ENCODE results near the gene KLK7. TPM values are rescaled to one million over a fixed set of nuclear protein-coding genes. Genes with fewer than 3 reads are reported as not detected.
A peak's percentile ranks its signal among the peaks of the same experiment; 100 is the strongest.
"Not testable (repeated sequence)": the region's sequence is repeated elsewhere in the genome, so short reads cannot be mapped to it uniquely, and the experiment has no call there.

Gene KLK7
- total RNA-seq, 4 donors from 2014 or later, result 9.5 to 309 (median 198) TPM

- Histone ChIP-seq H3K4me3 (no peak overlapping the region), H3K4me1 (peaks cover 9 to 44% (median 11%) of the 10 kb centered on the region in 3 donors), H3K36me3 (no peaks in the 10 kb centered on the region), H3K27ac (peak overlapping the region; percentile 55 to 77 (median 64)), H3K9me3 (no peaks in the 10 kb centered on the region), H3K27me3 (peaks cover 0 to 68% (median 0%) of the 10 kb centered on the region in 4 donors)
- TF ChIP-seq POLR2A (IDR thresholded peaks at IDR 0.05), result no peak
- TF ChIP-seq CTCF (IDR thresholded peaks at IDR 0.05), result no peak
- DNase-seq, result no peak
- 27 to 29% methylated on average over 1 of the region's 9 CpGs for WGBS, 2 donors
- intact Hi-C loops (cut with DNase I), result no loop called here
Observed at GRCh38 chr19:50974702-50975556, 8.8 kb downstream of the KLK7 start.

GRCh38 chr19:50972795-50973376 is 10.8 kb downstream of the KLK7 start:
- TF ChIP-seq CTCF (IDR thresholded peaks at IDR 0.05) (no peak), POLR2A (IDR thresholded peaks at IDR 0.05) (no peak)
- peak overlapping the region; percentile 39 to 63 (median 52) for H3K27ac ChIP-seq
- no peaks in the 10 kb centered on the region for H3K9me3 ChIP-seq
- peaks cover 0 to 72% (median 0%) of the 10 kb centered on the region in 4 donors for H3K27me3 ChIP-seq
- H3K36me3 ChIP-seq, result no peaks in the 10 kb centered on the region
- intact Hi-C loops (cut with DNase I), result no loop called here
- no peak overlapping the region for H3K4me3 ChIP-seq
- DNase-seq, result no peak
- H3K4me1 ChIP-seq, result peaks cover 10 to 49% (median 13%) of the 10 kb centered on the region in 3 donors
- WGBS, 2 donors, result 48 to 63% methylated on average over 6 to 9 of the region's 9 CpGs

- peak overlapping the region; percentile 31 to 57 (median 44) for H3K27ac ChIP-seq
- H3K27me3 ChIP-seq, result peaks cover 0 to 72% (median 0%) of the 10 kb centered on the region in 4 donors
- 62 to 66% methylated on average over 3 of the region's 3 CpGs for WGBS, 2 donors
Observed at GRCh38 chr19:50969810-50970209, 13.9 kb downstream of the KLK7 start.

GRCh38 chr19:50969413-50969760 is 14.3 kb downstream of the KLK7 start, which contains the start of gene KLK6:
KLK6 (minus strand) TSS chr19:50969591; CDS start chr19:50968104, 1,487 bp downstream.
- Histone ChIP-seq H3K9me3 (no peaks in the 10 kb centered on the region), H3K27me3 (peaks cover 0 to 75% (median 0%) of the 10 kb centered on the region in 4 donors), H3K36me3 (no peaks in the 10 kb centered on the region), H3K27ac (peak within 1 kb of the TSS; percentile 31 to 57 (median 55)), H3K4me1 (peaks cover 10 to 50% (median 13%) of the 10 kb centered on the region in 3 donors), H3K4me3 (peak within 1 kb of the TSS in 1 of 4 donors; percentile 24)
- intact Hi-C loops (cut with DNase I), result no loop called here
- TF ChIP-seq POLR2A (IDR thresholded peaks at IDR 0.05) (no peak), CTCF (IDR thresholded peaks at IDR 0.05) (no peak)
- DNase-seq, result no peak
- 39 to 72% methylated on average over 7 to 11 of the region's 19 CpGs for WGBS, 2 donors

More at GRCh38 chr19:50969810-50970209, 13.9 kb downstream of the KLK7 start:
- Histone ChIP-seq H3K4me1 (peaks cover 10 to 50% (median 13%) of the 10 kb centered on the region in 3 donors), H3K4me3 (peak overlapping the region in 1 of 4 donors; percentile 24)
- DNase-seq; H3K9me3 ChIP-seq; H3K36me3 ChIP-seq; intact Hi-C loops (cut with DNase I): not testable (repeated sequence)

- WGBS, 2 donors, result 0 to 40% methylated on average over 1 to 3 of the region's 7 CpGs
- intact Hi-C loops (cut with DNase I), result no loop called here
Observed at GRCh38 chr19:50968716-50969412, 14.9 kb downstream of the KLK7 start.

More at GRCh38 chr19:50968716-50969412, 14.9 kb downstream of the KLK7 start:
- H3K27ac ChIP-seq, result peak overlapping the region; percentile 31 to 57 (median 55)
- H3K36me3 ChIP-seq, result no peaks in the 10 kb centered on the region
- H3K4me1 ChIP-seq, result peaks cover 10 to 50% (median 13%) of the 10 kb centered on the region in 3 donors
- peaks cover 0 to 80% (median 0%) of the 10 kb centered on the region in 4 donors for H3K27me3 ChIP-seq
- no peaks in the 10 kb centered on the region for H3K9me3 ChIP-seq
- no peak for TF ChIP-seq POLR2A (IDR thresholded peaks at IDR 0.05)
- no peak for TF ChIP-seq CTCF (IDR thresholded peaks at IDR 0.05)
- H3K4me3 ChIP-seq, result peak overlapping the region in 1 of 4 donors; percentile 24
- no peak for DNase-seq

Measured in esophagus squamous epithelium (tissue), 5 donors.